NB4 (cell line): ENCODE data around the gene PLAC1.

Experiments used
- MAX ChIP-seq: IDR thresholded peaks from 2 replicates; pipeline ENCODE4 v1.6.1; 2011; ENCODE audit warnings: low read depth, low read length
- MYC ChIP-seq: IDR thresholded peaks from 2 replicates; pipeline ENCODE4 v1.6.1; 2011; ENCODE audit warnings: low read depth, low read length
- POLR2A ChIP-seq: IDR thresholded peaks from 2 replicates; pipeline ENCODE4 v1.6.1; 2011; ENCODE audit warnings: mild to moderate bottlenecking; ENCODE audit not compliant: insufficient read length; ENCODE audit errors: extremely low read depth
- TF ChIP-seq, protein P1 (sequence below): IDR thresholded peaks from one replicate; pipeline ENCODE4 v1.5.1; 2012; ENCODE audit warnings: low read depth, low read length

DNA sequence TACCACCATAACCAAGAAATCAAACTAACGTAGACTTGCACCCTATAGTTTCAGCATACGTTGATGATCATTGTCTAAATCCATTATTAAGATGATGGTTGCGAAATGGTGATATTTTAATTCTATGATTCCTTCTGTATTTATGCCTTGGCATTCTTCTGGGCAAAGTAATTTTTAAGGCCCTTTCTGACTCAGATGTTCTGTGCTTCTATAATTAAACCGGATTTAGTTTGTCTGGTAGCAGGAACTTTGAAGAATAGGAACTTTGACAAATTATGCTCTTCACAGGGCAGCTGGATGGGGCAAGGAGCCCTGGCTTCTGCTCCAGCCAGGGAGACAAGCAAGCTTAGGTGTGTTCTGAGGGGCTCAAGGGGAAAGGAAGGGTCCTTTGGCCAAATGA, 23.8 kb upstream of the PLAC1 start:
- TF ChIP-seq, protein P1, sequence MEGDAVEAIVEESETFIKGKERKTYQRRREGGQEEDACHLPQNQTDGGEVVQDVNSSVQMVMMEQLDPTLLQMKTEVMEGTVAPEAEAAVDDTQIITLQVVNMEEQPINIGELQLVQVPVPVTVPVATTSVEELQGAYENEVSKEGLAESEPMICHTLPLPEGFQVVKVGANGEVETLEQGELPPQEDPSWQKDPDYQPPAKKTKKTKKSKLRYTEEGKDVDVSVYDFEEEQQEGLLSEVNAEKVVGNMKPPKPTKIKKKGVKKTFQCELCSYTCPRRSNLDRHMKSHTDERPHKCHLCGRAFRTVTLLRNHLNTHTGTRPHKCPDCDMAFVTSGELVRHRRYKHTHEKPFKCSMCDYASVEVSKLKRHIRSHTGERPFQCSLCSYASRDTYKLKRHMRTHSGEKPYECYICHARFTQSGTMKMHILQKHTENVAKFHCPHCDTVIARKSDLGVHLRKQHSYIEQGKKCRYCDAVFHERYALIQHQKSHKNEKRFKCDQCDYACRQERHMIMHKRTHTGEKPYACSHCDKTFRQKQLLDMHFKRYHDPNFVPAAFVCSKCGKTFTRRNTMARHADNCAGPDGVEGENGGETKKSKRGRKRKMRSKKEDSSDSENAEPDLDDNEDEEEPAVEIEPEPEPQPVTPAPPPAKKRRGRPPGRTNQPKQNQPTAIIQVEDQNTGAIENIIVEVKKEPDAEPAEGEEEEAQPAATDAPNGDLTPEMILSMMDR, result no peak
- TF ChIP-seq POLR2A, result no peak
- no peak for TF ChIP-seq MAX
- TF ChIP-seq MYC, result no peak
